ENCODE results near the gene WDR20.
"Not testable (repeated sequence)": the region's sequence is repeated elsewhere in the genome, so short reads cannot be mapped to it uniquely, and the experiment has no call there.

WDR20 gene

GRCh38 chr14:102222009-102222575 is 82.4 kb downstream of the WDR20 start:
- DNase-seq, result no peak

- no peak for DNase-seq
Observed at GRCh38 chr14:102222751-102223150, 83.1 kb downstream of the WDR20 start.

- no peak for DNase-seq
Observed at GRCh38 chr14:102223682-102224081, 84.0 kb downstream of the WDR20 start.

- DNase-seq, result no peak
Observed at GRCh38 chr14:102225386-102225785, 85.7 kb downstream of the WDR20 start.

- DNase-seq, result no peak
Observed at GRCh38 chr14:102225936-102226335, 86.2 kb downstream of the WDR20 start.

- no peak for DNase-seq
Observed at GRCh38 chr14:102226356-102227125, 86.8 kb downstream of the WDR20 start.

- DNase-seq, result no peak
Observed at GRCh38 chr14:102227184-102227964, 87.7 kb downstream of the WDR20 start.

- DNase-seq, result no peak
Observed at GRCh38 chr14:102229071-102229738, 89.5 kb downstream of the WDR20 start.

- DNase-seq, result no peak
Observed at GRCh38 chr14:102229739-102230092, 90.0 kb downstream of the WDR20 start.

GRCh38 chr14:102230481-102231210 is 90.9 kb downstream of the WDR20 start:
- no peak for DNase-seq

GRCh38 chr14:102231476-102232347 is 92.0 kb downstream of the WDR20 start:
- no peak for DNase-seq

- DNase-seq, result no peak
Observed at GRCh38 chr14:102232348-102232625, 92.6 kb downstream of the WDR20 start.

GRCh38 chr14:102233081-102233480 is 93.4 kb downstream of the WDR20 start:
- no peak for DNase-seq

- DNase-seq, result no peak
Observed at GRCh38 chr14:102234331-102235264, 94.9 kb downstream of the WDR20 start.

GRCh38 chr14:102235275-102235897 is 95.7 kb downstream of the WDR20 start:
- peak; percentile 17 for DNase-seq

GRCh38 chr14:102236026-102236425 is 96.3 kb downstream of the WDR20 start:
- DNase-seq, result no peak

- DNase-seq, result no peak
Observed at GRCh38 chr14:102238131-102238530, 98.4 kb downstream of the WDR20 start.

- DNase-seq, result no peak
Observed at GRCh38 chr14:102238766-102239165, 99.1 kb downstream of the WDR20 start.

- DNase-seq, result no peak
Observed at GRCh38 chr14:102239231-102239630, 99.5 kb downstream of the WDR20 start.

GRCh38 chr14:102240481-102240880 is 100.8 kb downstream of the WDR20 start:
- DNase-seq, result not testable (repeated sequence)

All from NCI-H2029 treated with DMSO at 0.1 percent for 48 hours (cell line).